ENCODE results near the gene LAMA4.

The LAMA4 gene

DNA sequence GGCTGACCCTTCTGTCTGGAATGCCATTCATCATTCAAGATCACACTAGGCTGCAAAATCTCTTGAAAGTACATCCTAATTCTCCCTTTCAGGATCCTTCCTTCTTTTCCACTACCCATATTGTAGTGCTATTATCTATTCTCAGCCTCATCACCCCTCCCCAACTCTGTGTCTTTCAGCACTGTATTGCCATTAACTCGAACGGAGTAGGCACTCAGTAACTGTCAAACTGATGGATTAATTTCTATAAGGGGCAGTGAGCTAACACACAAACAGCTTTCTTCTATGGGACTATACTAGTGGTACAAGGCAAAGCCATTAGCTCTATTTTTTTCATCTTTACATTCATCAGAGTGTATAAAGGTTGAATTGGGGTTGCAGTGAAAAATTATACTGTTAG lies 46.6 kb downstream of the LAMA4 start:
- no peak overlapping the region for H3K4me3 ChIP-seq (ENCODE audit: low read depth, low read length)
- no peaks in the 10 kb centered on the region for H3K36me3 ChIP-seq
- no peaks in the 10 kb centered on the region; the same call in 1 of the 2 replicates for H3K9me3 ChIP-seq
- peaks cover 23% of the 10 kb centered on the region for H3K4me1 ChIP-seq
- no peaks in the 10 kb centered on the region for H3K27me3 ChIP-seq
- no peak for DNase-seq
- TF ChIP-seq, protein P1, sequence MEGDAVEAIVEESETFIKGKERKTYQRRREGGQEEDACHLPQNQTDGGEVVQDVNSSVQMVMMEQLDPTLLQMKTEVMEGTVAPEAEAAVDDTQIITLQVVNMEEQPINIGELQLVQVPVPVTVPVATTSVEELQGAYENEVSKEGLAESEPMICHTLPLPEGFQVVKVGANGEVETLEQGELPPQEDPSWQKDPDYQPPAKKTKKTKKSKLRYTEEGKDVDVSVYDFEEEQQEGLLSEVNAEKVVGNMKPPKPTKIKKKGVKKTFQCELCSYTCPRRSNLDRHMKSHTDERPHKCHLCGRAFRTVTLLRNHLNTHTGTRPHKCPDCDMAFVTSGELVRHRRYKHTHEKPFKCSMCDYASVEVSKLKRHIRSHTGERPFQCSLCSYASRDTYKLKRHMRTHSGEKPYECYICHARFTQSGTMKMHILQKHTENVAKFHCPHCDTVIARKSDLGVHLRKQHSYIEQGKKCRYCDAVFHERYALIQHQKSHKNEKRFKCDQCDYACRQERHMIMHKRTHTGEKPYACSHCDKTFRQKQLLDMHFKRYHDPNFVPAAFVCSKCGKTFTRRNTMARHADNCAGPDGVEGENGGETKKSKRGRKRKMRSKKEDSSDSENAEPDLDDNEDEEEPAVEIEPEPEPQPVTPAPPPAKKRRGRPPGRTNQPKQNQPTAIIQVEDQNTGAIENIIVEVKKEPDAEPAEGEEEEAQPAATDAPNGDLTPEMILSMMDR (IDR thresholded peaks at IDR 0.05; ENCODE audit: low read depth, low read length) = no peak

DNA sequence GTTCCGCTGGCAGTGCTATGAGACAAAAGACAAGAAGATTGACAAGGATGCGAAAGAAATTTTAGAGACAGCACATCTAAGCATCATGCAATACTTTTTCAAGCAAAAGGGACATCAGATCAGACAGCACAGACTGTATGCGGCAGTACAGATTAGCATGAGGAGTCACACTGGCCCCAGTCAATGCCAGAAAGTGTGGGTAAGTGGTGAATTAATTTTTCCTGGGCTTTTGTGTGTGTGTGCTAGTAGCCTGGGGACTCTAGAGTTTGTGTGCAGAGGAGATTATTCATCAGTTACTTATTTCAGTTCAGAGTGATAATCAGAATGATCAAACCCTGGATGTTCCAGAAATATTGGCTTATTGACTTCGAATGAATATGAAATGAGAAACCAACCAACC lies 47.2 kb downstream of the LAMA4 start:
- Histone ChIP-seq H3K4me3 (ENCODE audit: low read depth, low read length) (no peak overlapping the region), H3K27me3 (no peaks in the 10 kb centered on the region), H3K4me1 (peaks cover 27% of the 10 kb centered on the region), H3K36me3 (no peaks in the 10 kb centered on the region), H3K9me3 (no peaks in the 10 kb centered on the region; the same call in 1 of the 2 replicates)
- no peak for DNase-seq
- TF ChIP-seq, protein P1 (IDR thresholded peaks at IDR 0.05; ENCODE audit: low read depth, low read length) = no peak

DNA sequence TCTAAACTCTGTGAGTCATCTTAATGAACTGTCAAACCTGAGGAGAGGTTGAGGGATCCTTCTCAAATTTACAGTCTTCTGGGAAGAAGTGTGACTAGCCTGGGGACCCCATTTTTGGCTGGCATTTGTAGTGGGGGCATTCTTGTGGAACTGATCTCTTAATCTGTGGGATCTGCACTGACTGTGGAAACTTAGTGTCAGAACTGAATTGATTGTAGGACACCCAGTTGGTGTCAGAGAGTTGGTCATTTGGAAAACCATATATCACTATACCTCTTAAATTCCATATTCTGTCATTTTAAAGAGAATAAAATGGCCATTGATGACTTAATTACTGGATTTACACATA lies 48.3 kb downstream of the LAMA4 start:
- Histone ChIP-seq H3K9me3 (no peaks in the 10 kb centered on the region; the same call in 1 of the 2 replicates), H3K36me3 (no peaks in the 10 kb centered on the region), H3K4me3 (ENCODE audit: low read depth, low read length) (no peak overlapping the region), H3K27me3 (no peaks in the 10 kb centered on the region), H3K4me1 (peaks cover 23% of the 10 kb centered on the region)
- TF ChIP-seq, protein P1 (IDR thresholded peaks at IDR 0.05; ENCODE audit: low read depth, low read length) = no peak
- DNase-seq = no peak

DNA sequence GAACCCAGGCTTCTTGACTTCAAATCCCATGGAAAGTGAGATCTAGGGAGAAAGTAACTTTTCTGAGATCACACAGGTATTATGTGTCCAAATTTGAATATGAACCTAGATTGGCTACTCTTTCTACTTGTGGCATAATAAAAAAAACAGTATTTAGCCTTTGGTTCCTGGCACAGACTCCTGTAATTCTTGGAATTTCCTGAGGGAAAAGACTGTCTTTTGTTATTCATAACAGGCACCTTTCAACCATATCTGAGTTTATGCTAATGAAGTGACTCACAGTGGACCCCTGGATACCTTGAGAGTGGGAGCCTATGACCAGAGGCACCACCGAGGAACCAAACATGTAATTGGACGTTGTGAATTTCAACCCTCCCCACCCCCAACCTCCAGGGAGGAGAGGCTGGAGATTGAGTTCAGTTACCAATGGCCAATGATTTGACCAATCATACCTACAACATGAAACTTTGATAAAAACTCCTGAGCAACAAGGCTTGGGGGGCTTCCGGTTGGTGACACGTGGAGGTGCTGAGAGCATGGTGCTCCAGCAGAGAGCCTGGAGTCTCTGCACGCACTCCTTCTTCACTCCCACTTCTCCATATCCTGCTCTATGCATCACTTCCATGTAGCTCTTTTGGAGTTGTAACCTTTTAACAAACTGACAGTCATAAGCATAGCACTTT lies 48.8 kb downstream of the LAMA4 start:
- no peak for DNase-seq
- H3K36me3 ChIP-seq = no peaks in the 10 kb centered on the region
- peaks cover 18% of the 10 kb centered on the region for H3K4me1 ChIP-seq
- H3K9me3 ChIP-seq = no peaks in the 10 kb centered on the region; the same call in 1 of the 2 replicates
- TF ChIP-seq, protein P1 (IDR thresholded peaks at IDR 0.05; ENCODE audit: low read depth, low read length) = no peak
- H3K27me3 ChIP-seq = no peaks in the 10 kb centered on the region
- no peak overlapping the region for H3K4me3 ChIP-seq (ENCODE audit: low read depth, low read length)

DNA sequence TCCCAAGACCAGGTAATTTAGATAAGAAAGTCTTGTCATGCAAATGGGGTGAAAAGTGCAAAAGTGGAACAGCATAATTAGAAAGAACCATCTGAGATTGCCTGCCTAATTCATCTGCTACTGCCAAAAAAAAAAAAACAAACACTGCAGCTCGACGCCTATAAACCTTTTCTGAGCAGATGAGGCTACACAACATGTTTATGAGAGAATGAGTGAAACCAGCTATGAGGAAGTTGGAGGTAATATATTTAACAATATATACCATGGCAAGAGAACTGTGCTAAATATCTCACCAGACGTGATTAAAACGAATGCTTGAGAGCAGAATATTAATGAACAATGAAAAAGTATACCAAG lies 50.0 kb downstream of the LAMA4 start:
- Histone ChIP-seq H3K27me3 (no peaks in the 10 kb centered on the region), H3K36me3 (no peaks in the 10 kb centered on the region), H3K4me3 (ENCODE audit: low read depth, low read length) (no peak overlapping the region), H3K9me3 (no peaks in the 10 kb centered on the region; the same call in 1 of the 2 replicates), H3K4me1 (peaks cover 12% of the 10 kb centered on the region)
- TF ChIP-seq, protein P1 (IDR thresholded peaks at IDR 0.05; ENCODE audit: low read depth, low read length) = no peak
- no peak for DNase-seq

DNA sequence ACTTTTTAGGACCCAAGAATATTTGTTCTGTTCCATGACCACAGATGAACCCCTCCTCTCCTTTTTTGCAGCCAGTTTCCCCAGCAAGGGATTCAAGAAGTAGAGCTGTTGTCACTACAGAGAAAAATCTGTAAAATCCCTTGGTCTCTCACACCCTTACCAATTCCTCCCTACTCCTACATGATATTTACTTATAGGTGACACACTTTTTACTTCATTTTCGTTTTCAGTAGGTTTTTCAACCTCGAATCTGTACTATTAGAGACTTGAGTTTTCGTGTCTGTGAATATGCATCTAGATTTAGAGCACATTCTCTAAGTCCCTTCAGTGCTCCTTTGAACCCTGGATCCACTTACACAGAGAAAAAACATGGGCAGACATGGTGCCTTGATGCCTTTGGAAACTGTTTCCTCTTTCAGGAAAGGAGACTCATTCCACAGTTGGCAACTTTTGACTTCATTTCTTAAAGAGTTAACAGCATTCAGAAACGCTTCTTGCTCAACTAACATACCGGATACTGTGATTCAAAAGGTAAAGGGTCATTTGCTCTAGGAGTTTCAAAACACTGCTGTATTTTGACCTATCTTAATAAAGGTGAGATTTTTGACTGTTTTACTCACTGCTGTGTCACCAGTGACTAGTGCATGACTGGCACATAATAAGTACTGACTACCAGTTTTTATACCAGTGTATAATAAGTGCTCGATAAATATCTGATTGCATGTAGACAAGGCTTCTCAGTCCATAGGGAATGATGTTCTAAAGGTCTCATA lies 50.6 kb downstream of the LAMA4 start:
- Histone ChIP-seq H3K9me3 (no peaks in the 10 kb centered on the region; the same call in 1 of the 2 replicates), H3K27me3 (no peaks in the 10 kb centered on the region), H3K36me3 (no peaks in the 10 kb centered on the region), H3K4me3 (ENCODE audit: low read depth, low read length) (no peak overlapping the region), H3K4me1 (peaks cover 12% of the 10 kb centered on the region)
- DNase-seq = no peak
- TF ChIP-seq, protein P1 (IDR thresholded peaks at IDR 0.05; ENCODE audit: low read depth, low read length) = no peak

Data from BE2C (cell line).